Measurements from ENCODE around the gene ISX.

The ISX gene

DNA sequence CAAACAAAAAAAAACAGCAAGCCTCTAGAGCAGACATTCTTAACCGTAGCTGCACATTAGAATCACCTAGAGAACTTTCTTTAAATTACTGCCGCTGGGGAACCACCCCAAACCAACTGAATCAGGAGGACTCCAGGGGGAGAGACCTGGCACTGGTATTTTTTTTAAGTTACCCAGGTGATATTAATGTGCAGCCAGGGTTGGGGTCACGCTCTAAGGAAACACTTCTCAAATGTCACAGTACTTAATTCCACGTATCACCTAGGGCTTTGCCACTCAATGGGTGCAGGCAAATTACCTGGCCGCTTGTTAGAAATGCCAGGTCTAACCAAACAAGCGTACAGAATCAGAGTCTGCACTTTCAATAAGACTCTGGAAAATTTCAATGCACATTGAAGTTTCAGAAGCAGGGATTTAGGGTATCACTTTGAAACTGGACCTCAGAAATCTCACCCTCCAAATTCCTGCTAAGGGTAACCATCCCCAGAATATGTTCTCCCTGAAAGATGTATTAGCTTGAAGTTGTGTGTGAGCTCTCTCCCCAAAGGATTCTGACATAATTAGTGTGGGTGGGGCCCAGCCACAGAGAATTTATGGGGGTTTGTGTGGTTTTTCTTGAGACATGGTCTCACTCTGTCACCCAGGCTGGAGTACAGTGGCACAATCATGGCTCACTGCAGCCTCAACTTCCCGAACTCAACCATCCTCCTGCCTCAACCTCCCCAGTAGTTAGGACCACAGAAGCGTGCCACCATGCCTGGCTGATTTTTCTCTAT lies 12.7 kb upstream of the ISX start:
- DNase-seq = no peak

DNA sequence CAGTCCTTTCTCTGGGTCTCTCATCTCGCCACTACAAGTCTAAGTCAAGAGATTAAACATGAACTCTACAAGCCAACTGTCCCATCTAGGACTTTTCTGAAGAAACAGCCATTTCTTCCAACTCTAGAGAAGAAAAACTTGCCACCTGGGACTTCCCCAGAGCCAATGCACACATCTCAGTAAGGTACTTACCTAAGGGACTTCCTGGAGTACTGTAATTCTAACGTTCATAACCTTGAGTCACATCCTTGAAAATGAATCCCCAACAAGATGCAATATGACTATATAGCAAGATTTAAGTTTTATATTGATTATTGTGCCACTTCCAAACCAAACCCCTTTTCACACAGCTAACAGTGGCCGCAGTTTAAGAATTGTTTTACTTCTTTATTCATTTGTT lies 11.9 kb upstream of the ISX start:
- no peak for DNase-seq

- DNase-seq = no peak
Measured at GRCh38 chr22:35056486-35056885, 9.5 kb upstream of the ISX start.

DNA sequence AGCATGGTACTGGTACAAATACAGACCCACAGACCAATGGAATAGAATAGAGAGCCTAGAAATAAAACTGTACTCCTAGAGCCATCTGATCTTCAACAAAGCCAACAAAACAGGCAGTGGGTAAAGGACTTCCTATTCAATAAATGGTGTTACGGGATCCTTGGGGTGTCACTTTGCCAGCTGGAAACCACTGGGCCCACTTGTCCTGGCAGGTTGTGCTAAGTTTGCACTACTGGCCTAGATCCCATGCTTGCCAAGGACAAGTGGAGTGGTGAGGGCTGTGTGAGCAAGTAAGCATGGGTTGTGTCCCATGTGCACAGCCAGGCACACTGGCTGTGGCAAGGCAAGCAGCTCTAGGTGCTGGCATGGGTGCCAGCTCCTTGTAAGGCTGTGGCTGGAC lies 8.8 kb upstream of the ISX start:
- DNase-seq = no peak

- no peak for DNase-seq
Measured at GRCh38 chr22:35059632-35060031, 6.3 kb upstream of the ISX start.

GRCh38 chr22:35064664-35065063 lies 1.3 kb upstream of the ISX start:
- no peak for DNase-seq

DNA sequence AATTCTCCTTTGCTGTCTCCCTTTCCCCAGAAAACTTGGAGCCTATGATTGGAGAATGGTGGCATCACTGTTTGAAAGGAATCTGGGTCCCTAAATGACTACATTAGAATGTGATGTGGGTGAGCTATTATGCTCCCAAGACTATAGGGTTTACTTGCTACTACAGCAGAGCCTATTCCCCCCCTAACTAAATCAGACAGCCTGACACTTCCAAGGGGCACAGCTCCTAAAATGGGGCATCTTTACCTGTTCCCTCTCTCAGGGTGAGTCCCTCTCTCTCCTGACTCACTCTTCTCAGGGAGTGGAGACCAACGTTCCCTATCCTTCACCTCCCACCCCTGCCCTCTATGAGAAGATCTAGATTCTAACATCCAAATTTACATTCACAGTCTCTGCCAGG lies 775 bp upstream of the ISX start:
- no peak for DNase-seq

- no peak for DNase-seq
Measured at GRCh38 chr22:35066768-35067167, 810 bp downstream of the ISX start.

DNA sequence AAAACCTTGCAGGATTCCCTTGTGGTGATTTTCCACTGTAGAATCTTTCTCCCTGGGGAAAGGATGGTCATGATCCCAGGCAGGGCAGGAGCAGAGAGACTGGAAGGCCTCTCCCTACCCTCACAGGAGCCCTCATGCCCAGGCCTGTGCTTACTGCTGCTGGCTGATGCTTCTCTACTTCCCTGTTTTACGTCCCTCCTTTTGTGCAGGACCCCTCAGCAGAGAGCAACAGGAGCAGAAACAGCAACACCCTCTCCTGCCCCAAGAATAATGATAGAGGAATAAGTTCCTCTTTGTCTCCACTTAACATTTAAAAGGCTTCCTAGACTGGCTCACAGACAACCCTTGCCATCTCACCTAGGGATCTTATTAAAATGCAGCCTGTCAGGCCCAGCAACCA lies 3.6 kb downstream of the ISX start:
- no peak for DNase-seq

GRCh38 chr22:35070451-35071093 lies 4.6 kb downstream of the ISX start:
- DNase-seq = no peak

- DNase-seq = no peak
Measured at GRCh38 chr22:35071784-35072183, 5.8 kb downstream of the ISX start.

DNA sequence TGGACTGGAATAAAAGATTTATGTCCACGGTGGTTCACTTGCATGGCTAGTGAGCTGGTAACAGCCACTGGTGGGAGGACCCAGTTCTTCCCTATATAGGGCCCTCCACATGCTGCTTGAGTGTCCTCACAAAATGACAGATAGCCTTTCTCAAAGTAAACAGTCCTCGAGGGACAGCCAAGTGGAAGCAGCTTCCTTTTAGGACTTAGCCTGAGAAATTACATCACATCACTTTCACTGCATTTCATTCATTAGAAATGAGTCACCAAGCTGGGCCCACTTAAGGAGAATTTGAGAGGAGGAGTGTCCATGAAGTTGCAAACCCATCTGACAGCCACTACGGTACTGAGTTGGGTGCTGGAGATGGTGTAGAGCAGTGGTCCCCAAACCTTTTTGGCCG lies 7.0 kb downstream of the ISX start:
- DNase-seq = no peak

GRCh38 chr22:35074583-35074982 lies 8.6 kb downstream of the ISX start:
- no peak for DNase-seq

GRCh38 chr22:35076630-35077029 lies 10.7 kb downstream of the ISX start:
- DNase-seq = no peak

- no peak for DNase-seq
Measured at GRCh38 chr22:35085621-35086020, 19.7 kb downstream of the ISX start.

GRCh38 chr22:35089139-35089538 lies 23.2 kb downstream of the ISX start:
- DNase-seq = no peak

GRCh38 chr22:35092406-35092805 lies 26.4 kb downstream of the ISX start:
- DNase-seq = no peak

DNA sequence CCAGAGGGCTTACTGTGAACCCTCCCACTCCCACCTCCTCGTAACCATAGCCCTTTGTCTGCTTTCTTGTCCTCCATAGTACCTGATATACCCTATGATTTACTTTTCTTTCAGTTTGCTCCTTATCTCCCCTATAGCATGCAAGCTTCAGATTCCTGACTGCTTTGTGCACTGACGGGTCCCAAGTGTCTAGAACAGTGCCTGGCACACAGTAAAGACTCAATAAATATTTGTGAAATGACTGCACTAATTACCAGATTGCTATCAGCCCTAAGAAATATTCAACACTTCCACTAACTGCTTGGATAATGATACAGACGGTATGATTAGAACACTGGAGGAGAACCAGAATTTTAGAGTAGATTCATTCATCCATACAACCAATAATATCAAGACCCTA lies 33.0 kb downstream of the ISX start:
- DNase-seq = no peak

- DNase-seq = no peak
Measured at GRCh38 chr22:35099883-35100282, 33.9 kb downstream of the ISX start.

DNA sequence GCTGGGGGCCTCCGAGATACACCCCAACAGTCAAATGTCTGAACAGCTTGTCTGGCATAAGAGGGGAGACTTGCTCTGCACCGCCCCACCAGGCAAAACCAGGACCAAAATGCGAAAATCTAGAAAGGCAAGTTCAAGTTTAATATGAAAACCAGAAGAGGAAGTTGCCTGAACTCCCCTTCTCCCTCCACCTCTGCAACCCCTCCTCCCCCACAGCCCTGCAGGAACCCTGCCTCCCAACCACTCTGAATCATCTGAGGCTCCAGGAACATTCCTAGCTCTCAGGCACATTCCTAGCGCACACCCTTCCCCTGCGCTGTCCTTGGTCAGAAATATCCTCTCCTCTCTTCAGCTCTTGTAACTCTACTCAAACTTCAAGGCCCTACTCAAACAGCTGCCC lies 36.7 kb downstream of the ISX start:
- DNase-seq = no peak

DNA sequence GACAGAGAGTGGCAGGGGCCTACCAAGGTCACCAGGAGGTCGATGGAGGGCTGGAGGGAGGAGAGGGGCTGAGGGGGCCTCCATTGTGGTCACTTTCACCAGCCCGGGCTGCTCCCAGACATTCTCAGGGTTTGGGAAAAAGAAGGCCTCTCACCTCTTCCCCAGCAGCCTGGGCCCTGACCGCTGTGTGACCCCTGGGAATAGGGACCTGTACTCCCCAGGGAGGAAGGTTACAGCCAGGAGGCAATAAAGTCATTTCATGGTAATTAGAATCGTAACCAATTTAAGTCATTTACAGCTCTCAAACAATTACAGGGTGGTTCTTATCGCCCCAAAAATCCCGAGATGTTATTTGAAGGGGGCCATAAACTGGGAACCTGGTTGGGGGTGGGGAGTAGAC lies 37.8 kb downstream of the ISX start:
- no peak for DNase-seq

- no peak for DNase-seq
Measured at GRCh38 chr22:35104491-35104890, 38.5 kb downstream of the ISX start.

- no peak for DNase-seq
Measured at GRCh38 chr22:35109616-35110015, 43.7 kb downstream of the ISX start.

- no peak for DNase-seq
Measured at GRCh38 chr22:35111244-35111643, 45.3 kb downstream of the ISX start.

DNA sequence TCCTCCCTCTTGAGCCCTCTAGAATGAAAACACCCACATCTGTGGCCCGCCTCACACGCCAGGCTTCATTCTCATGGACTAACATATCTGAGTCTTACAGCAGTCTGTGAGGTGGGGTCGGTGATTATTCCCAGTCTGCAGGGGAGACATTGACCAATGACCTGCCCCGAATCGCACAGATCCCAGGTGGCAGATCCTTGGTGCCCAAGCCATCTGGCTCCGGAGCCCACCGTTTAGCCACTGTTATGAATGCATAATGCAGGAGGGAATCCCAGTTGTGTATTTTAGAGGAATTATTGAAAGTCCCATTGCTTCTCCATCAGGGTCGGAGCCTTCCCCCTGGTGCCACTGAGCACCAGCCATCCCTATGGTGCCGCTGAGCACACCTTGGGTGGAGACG lies 47.4 kb downstream of the ISX start:
- no peak for DNase-seq
